Adipocyte (in vitro differentiated cells): ENCODE results near the gene ARL11.
A peak's percentile ranks its signal among the peaks of the same experiment; 100 is the strongest.

ENCODE experiments used
- DNase-seq: peaks from one replicate; pipeline ENCODE4 v3.0.0-alpha.2; 2015; ENCODE audit warnings: low read depth
- H3K27me3 ChIP-seq: replicated peaks from 2 replicates; pipeline ENCODE4 v1.7.0; 2013; ENCODE audit warnings: mild to moderate bottlenecking, low read length, moderate library complexity; ENCODE audit not compliant: control insufficient read depth, insufficient read depth
- H3K36me3 ChIP-seq: 2 replicates; pipeline ENCODE4 v1.7.0; 2013; ENCODE audit warnings: low read length, mild to moderate bottlenecking, moderate library complexity; ENCODE audit not compliant: control insufficient read depth, insufficient read depth, severe bottlenecking
- H3K4me1 ChIP-seq: 2 replicates; pipeline ENCODE4 v1.7.0; 2013; ENCODE audit warnings: mild to moderate bottlenecking, low read length, moderate library complexity; ENCODE audit not compliant: control insufficient read depth, insufficient read depth
- H3K4me3 ChIP-seq: 2 replicates; pipeline ENCODE4 v1.7.0; 2013; ENCODE audit warnings: mild to moderate bottlenecking, low read length, moderate library complexity
- H3K9ac ChIP-seq: 2 replicates; pipeline ENCODE4 v1.7.0; 2013; ENCODE audit warnings: mild to moderate bottlenecking, low read length, moderate library complexity
- H3K9me3 ChIP-seq: 2 replicates; pipeline ENCODE4 v1.7.0; 2013; ENCODE audit warnings: mild to moderate bottlenecking, low read length, moderate library complexity; ENCODE audit not compliant: control insufficient read depth

Gene ARL11

GRCh38 chr13:49651570-49652354, 23.5 kb downstream of the ARL11 start:
- DNase-seq = no peak
- H3K4me3 ChIP-seq = no peak overlapping the region
- no peak overlapping the region for H3K9ac ChIP-seq
- H3K4me1 ChIP-seq = peaks cover 6% of the 10 kb centered on the region
- H3K36me3 ChIP-seq = no peaks in the 10 kb centered on the region
- H3K27me3 ChIP-seq = no peaks in the 10 kb centered on the region
- no peaks in the 10 kb centered on the region for H3K9me3 ChIP-seq

- H3K9ac ChIP-seq = no peak overlapping the region
- no peaks in the 10 kb centered on the region for H3K27me3 ChIP-seq
- H3K9me3 ChIP-seq = no peaks in the 10 kb centered on the region
- no peak overlapping the region for H3K4me3 ChIP-seq
- DNase-seq = peak; percentile 27
- peaks cover 6% of the 10 kb centered on the region for H3K4me1 ChIP-seq
- no peaks in the 10 kb centered on the region for H3K36me3 ChIP-seq
Measured at GRCh38 chr13:49652355-49653305, 24.3 kb downstream of the ARL11 start.

DNA sequence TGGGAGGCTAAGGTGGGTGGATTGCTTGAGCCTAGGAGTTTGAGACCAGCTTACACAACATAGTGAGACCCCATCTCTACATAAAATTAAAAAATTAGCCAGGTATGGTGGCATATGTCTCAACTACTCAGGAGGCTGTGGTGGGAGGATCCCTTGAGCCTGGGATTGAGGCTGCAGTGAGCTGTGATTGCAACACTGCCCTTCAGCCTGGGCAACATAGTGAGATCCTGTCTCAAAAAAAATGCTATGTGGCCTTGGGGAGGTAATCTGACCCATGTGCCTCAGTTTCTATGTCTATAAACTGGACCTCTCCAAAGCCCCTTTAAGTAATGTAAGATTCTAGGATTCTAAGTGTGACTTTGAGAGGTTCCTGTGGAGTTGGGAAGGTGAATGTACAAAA, 25.2 kb downstream of the ARL11 start:
- H3K27me3 ChIP-seq = no peaks in the 10 kb centered on the region
- no peaks in the 10 kb centered on the region for H3K9me3 ChIP-seq
- DNase-seq = no peak
- no peaks in the 10 kb centered on the region for H3K36me3 ChIP-seq
- peaks cover 6% of the 10 kb centered on the region for H3K4me1 ChIP-seq
- no peak overlapping the region for H3K4me3 ChIP-seq
- H3K9ac ChIP-seq = no peak overlapping the region

DNA sequence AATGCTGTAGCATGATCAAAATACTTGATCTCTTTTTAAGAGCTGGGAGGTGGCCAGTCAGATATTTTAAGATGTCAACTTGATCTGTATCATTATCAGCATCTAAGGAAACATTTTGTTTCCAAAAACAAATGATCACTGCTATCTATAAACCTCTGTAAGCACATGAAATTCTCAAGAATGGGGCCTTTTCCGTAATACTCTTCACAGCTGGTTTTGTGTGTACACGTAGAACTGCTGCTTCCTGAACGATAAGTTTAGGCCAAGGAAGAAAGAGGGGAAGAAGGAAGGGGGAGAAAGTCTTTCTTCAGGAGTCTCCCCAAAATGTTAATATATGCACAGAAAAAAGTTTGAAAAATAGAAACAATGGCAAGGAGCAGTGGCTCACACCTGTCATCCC, 25.7 kb downstream of the ARL11 start:
- no peaks in the 10 kb centered on the region for H3K9me3 ChIP-seq
- no peak overlapping the region for H3K9ac ChIP-seq
- H3K36me3 ChIP-seq = no peaks in the 10 kb centered on the region
- H3K27me3 ChIP-seq = no peaks in the 10 kb centered on the region
- peaks cover 6% of the 10 kb centered on the region for H3K4me1 ChIP-seq
- H3K4me3 ChIP-seq = no peak overlapping the region
- no peak for DNase-seq

- Histone ChIP-seq H3K4me3 (no peak overlapping the region), H3K9ac (no peak overlapping the region), H3K36me3 (peaks cover 12% of the 10 kb centered on the region), H3K27me3 (no peaks in the 10 kb centered on the region), H3K4me1 (peaks cover 6% of the 10 kb centered on the region), H3K9me3 (no peaks in the 10 kb centered on the region)
- DNase-seq = no peak
Measured at GRCh38 chr13:49655906-49656305, 27.6 kb downstream of the ARL11 start.

GRCh38 chr13:49657241-49657641, 28.9 kb downstream of the ARL11 start:
- DNase-seq = no peak
- H3K4me1 ChIP-seq = peaks cover 6% of the 10 kb centered on the region

DNA sequence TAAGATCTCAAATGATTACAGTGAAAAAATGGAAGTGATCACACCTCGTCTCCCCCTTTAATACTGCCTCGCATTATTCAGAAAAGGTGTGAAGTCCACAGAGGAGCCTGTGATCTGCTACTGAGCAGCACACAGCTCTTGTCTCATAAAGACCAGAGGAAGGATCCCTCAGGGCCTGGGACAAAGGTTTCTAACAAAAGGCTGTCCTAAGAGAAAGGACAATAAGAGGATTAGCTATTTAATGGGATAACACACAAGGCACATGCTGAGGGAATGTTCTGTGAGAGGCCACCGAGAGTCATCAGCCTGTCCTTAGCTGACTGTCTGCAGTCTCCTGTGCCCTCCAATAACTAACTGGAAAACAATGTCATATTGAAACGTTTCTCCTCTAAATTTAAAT, 36.3 kb downstream of the ARL11 start:
- no peaks in the 10 kb centered on the region for H3K27me3 ChIP-seq
- no peak for DNase-seq

More at GRCh38 chr13:49657241-49657641, 28.9 kb downstream of the ARL11 start:
- no peaks in the 10 kb centered on the region for H3K9me3 ChIP-seq
- H3K36me3 ChIP-seq = peaks cover 19% of the 10 kb centered on the region
- H3K4me3 ChIP-seq = no peak overlapping the region
- no peaks in the 10 kb centered on the region for H3K27me3 ChIP-seq
- H3K9ac ChIP-seq = no peak overlapping the region

DNA sequence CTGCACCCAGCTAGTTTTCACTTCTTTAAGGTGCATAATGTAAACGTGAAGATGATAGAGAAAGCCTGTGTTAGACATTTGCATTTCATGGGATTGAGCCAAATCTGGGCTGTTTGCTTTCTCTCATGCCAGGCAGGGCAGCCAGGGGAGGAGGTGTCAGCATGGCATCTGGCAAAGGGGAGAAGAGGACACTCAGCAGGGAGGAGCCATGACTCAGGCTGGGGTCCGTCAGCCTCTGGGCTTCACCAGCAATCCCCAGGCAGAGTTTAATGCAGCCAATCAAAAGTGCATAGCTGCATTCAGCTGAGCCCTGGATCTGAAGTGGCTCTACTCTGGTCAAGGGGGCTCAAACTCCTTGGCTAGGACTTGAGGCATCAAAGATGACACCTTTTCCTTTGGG, 39.5 kb downstream of the ARL11 start:
- H3K27me3 ChIP-seq = no peaks in the 10 kb centered on the region
- H3K9me3 ChIP-seq = no peaks in the 10 kb centered on the region
- DNase-seq = peak; percentile 33
- no peak overlapping the region for H3K4me3 ChIP-seq
- peaks cover 15% of the 10 kb centered on the region for H3K36me3 ChIP-seq
- H3K9ac ChIP-seq = no peak overlapping the region
- no peaks in the 10 kb centered on the region for H3K4me1 ChIP-seq

More for the DNA sequence above, 36.3 kb downstream of the ARL11 start:
- no peak overlapping the region for H3K9ac ChIP-seq
- no peaks in the 10 kb centered on the region for H3K9me3 ChIP-seq
- H3K36me3 ChIP-seq = peaks cover 35% of the 10 kb centered on the region
- H3K4me3 ChIP-seq = no peak overlapping the region
- no peaks in the 10 kb centered on the region for H3K4me1 ChIP-seq

GRCh38 chr13:49669735-49670309, 41.5 kb downstream of the ARL11 start:
- H3K9ac ChIP-seq = no peak overlapping the region
- H3K9me3 ChIP-seq = no peaks in the 10 kb centered on the region
- H3K27me3 ChIP-seq = no peaks in the 10 kb centered on the region
- DNase-seq = peak; percentile 82
- peaks cover 13% of the 10 kb centered on the region for H3K36me3 ChIP-seq
- H3K4me3 ChIP-seq = no peak overlapping the region
- no peaks in the 10 kb centered on the region for H3K4me1 ChIP-seq

GRCh38 chr13:49670828-49671227, 42.5 kb downstream of the ARL11 start:
- no peak for DNase-seq
- Histone ChIP-seq H3K9me3 (no peaks in the 10 kb centered on the region), H3K9ac (no peak overlapping the region), H3K4me1 (no peaks in the 10 kb centered on the region), H3K36me3 (peaks cover 13% of the 10 kb centered on the region), H3K4me3 (no peak overlapping the region), H3K27me3 (no peaks in the 10 kb centered on the region)
